ENCODE results near the gene CSNK2B. TPM values are rescaled to one million over a fixed set of nuclear protein-coding genes. Genes with fewer than 3 reads are reported as not detected.

CSNK2B gene
- total RNA-seq, 2 donors from 2014 or later = 98.2 to 100 TPM

GRCh38 chr6:31718265-31718664, 52.4 kb downstream of the CSNK2B start:
- Histone ChIP-seq H3K27me3 (no peaks in the 10 kb centered on the region), H3K4me1 (peaks cover 11% of the 10 kb centered on the region), H3K9me3 (no peaks in the 10 kb centered on the region), H3K4me3 (no peak overlapping the region), H3K36me3 (replicated peaks in 1 of 2; ENCODE audit: insufficient read depth in 1 of 2, low read depth in 2 of 2) (no peaks in the 10 kb centered on the region), H3K27ac (peak overlapping the region in 2 of 4 donors; percentile 30)
- peak; percentile 58 for ATAC-seq
- intact Hi-C loops (cut with DNase I) = no loop called here
- peak in 3 of 4 donors; percentile 29 to 38 (median 30) for DNase-seq
- 36 to 50% methylated on average over 1 of the region's 1 CpG for WGBS, 2 donors
- TF ChIP-seq POLR2A (IDR thresholded peaks at IDR 0.05) = no peak
- TF ChIP-seq, protein P1, sequence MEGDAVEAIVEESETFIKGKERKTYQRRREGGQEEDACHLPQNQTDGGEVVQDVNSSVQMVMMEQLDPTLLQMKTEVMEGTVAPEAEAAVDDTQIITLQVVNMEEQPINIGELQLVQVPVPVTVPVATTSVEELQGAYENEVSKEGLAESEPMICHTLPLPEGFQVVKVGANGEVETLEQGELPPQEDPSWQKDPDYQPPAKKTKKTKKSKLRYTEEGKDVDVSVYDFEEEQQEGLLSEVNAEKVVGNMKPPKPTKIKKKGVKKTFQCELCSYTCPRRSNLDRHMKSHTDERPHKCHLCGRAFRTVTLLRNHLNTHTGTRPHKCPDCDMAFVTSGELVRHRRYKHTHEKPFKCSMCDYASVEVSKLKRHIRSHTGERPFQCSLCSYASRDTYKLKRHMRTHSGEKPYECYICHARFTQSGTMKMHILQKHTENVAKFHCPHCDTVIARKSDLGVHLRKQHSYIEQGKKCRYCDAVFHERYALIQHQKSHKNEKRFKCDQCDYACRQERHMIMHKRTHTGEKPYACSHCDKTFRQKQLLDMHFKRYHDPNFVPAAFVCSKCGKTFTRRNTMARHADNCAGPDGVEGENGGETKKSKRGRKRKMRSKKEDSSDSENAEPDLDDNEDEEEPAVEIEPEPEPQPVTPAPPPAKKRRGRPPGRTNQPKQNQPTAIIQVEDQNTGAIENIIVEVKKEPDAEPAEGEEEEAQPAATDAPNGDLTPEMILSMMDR (IDR thresholded peaks at IDR 0.05) = no peak

- H3K27me3 ChIP-seq = no peaks in the 10 kb centered on the region
- H3K4me3 ChIP-seq = no peak overlapping the region
- DNase-seq (no peak), ATAC-seq (no peak)
- peaks cover 11% of the 10 kb centered on the region for H3K4me1 ChIP-seq
- H3K9me3 ChIP-seq = no peaks in the 10 kb centered on the region
- H3K27ac ChIP-seq = peak overlapping the region in 2 of 4 donors; percentile 30
- no peak for TF ChIP-seq POLR2A (IDR thresholded peaks at IDR 0.05)
- TF ChIP-seq, protein P1 (IDR thresholded peaks at IDR 0.05) = no peak
- intact Hi-C loops (cut with DNase I) = no loop called here
- no peaks in the 10 kb centered on the region for H3K36me3 ChIP-seq (replicated peaks in 1 of 2; ENCODE audit: insufficient read depth in 1 of 2, low read depth in 2 of 2)
- WGBS, 2 donors = 52 to 65% methylated on average over 5 to 6 of the region's 6 CpGs
Observed at GRCh38 chr6:31719001-31719400, 53.1 kb downstream of the CSNK2B start.

Small RNA genes within 50 kb of the gene (microRNA-seq; reads per million reads assigned to microRNA genes)
- 0 to 0.47 reads per million in 2 donors for gene MIR4646 (ENCODE audit: borderline number of aligned reads in 2 of 2, borderline replicate concordance in 2 of 2)
- 0 reads per million in 2 donors for gene MIR6832 (ENCODE audit: borderline number of aligned reads in 2 of 2, borderline replicate concordance in 2 of 2)

Small RNA genes within 50 kb of the gene (small RNA-seq; reads per million reads assigned to genes)
- gene LY6G6D = not detected
- not detected for gene MIR4646
- gene MIR6832 = not detected
- gene RF00019 = not detected
- gene SNORA38 = 0.33 reads per million

Other genes with a start within 250 kb of the CSNK2B start
- under 1 TPM in 1 of 2 donors, not detected in 1; 0.78 TPM for gene MICB, start 167.9 kb upstream of the CSNK2B start, total RNA-seq
- gene MCCD1, start 137.1 kb upstream of the CSNK2B start, total RNA-seq = not detected
- 100 to 1,000 TPM; 132 to 260 TPM for gene DDX39B, start 124.1 kb upstream of the CSNK2B start, total RNA-seq
- 1 to 10 TPM in 1 of 2 donors, not detected in 1; 1.0 TPM for gene ATP6V1G2, start 119.5 kb upstream of the CSNK2B start, total RNA-seq
- gene NFKBIL1, start 118.5 kb upstream of the CSNK2B start, total RNA-seq = 10 to 100 TPM in 1 of 2 donors, 1 to 10 TPM in 1; 5.6 to 27.0 TPM
- not detected for gene LTA, start 93.8 kb upstream of the CSNK2B start, total RNA-seq
- gene TNF, start 90.5 kb upstream of the CSNK2B start, total RNA-seq = 1 to 10 TPM in 1 of 2 donors, under 1 TPM in 1; 0.66 to 1.3 TPM
- gene LTB, start 83.7 kb upstream of the CSNK2B start, total RNA-seq = under 1 TPM in 1 of 2 donors, not detected in 1; 0.78 TPM
- 1 to 10 TPM; 2.9 to 6.9 TPM for gene LST1, start 79.8 kb upstream of the CSNK2B start, total RNA-seq
- gene NCR3, start 73.1 kb upstream of the CSNK2B start, total RNA-seq = not detected
- 1 to 10 TPM; 2.3 to 7.3 TPM for gene AIF1, start 50.8 kb upstream of the CSNK2B start, total RNA-seq
- gene PRRC2A, start 45.4 kb upstream of the CSNK2B start, total RNA-seq = 10 to 100 TPM; 48.8 to 57.4 TPM
- gene BAG6, start 13.4 kb upstream of the CSNK2B start, total RNA-seq = 100 to 1,000 TPM; 101 to 128 TPM
- gene APOM, start 10.2 kb upstream of the CSNK2B start, total RNA-seq = 1 to 10 TPM in 1 of 2 donors, not detected in 1; 1.6 TPM
- 10 to 100 TPM; 15.8 to 22.1 TPM for gene C6orf47, start 5.3 kb upstream of the CSNK2B start, total RNA-seq
- 10 to 100 TPM in 1 of 2 donors, 1 to 10 TPM in 1; 8.9 to 10.9 TPM for gene GPANK1, start 1.1 kb upstream of the CSNK2B start, total RNA-seq
- gene LY6G5B, start 3.9 kb downstream of the CSNK2B start, total RNA-seq = 1 to 10 TPM; 6.9 to 8.3 TPM
- 1 to 10 TPM in 1 of 2 donors, not detected in 1; 4.4 TPM for gene LY6G5C, start 15.0 kb downstream of the CSNK2B start, total RNA-seq
- gene ABHD16A, start 37.2 kb downstream of the CSNK2B start, total RNA-seq = 10 to 100 TPM; 24.7 to 38.1 TPM
- not detected for gene LY6G6F, start 40.8 kb downstream of the CSNK2B start, total RNA-seq
- gene LY6G6D, start 49.3 kb downstream of the CSNK2B start, total RNA-seq = not detected
- not detected for gene LY6G6C, start 55.7 kb downstream of the CSNK2B start, total RNA-seq
- not detected for gene MPIG6B, start 57.3 kb downstream of the CSNK2B start, total RNA-seq
- gene DDAH2, start 63.2 kb downstream of the CSNK2B start, total RNA-seq = 10 to 100 TPM; 23.6 to 40.5 TPM
- 10 to 100 TPM; 68.9 to 92.9 TPM for gene CLIC1, start 70.5 kb downstream of the CSNK2B start, total RNA-seq
- 10 to 100 TPM in 1 of 2 donors, 1 to 10 TPM in 1; 6.7 to 12.9 TPM for gene MSH5, start 73.9 kb downstream of the CSNK2B start, total RNA-seq
- 1 to 10 TPM; 2.0 to 2.6 TPM for gene SAPCD1, start 96.6 kb downstream of the CSNK2B start, total RNA-seq
- 1 to 10 TPM; 4.2 to 6.3 TPM for gene VWA7, start 111.2 kb downstream of the CSNK2B start, total RNA-seq
- 10 to 100 TPM; 39.2 to 67.6 TPM for gene VARS1, start 129.7 kb downstream of the CSNK2B start, total RNA-seq
- gene LSM2, start 140.9 kb downstream of the CSNK2B start, total RNA-seq = 10 to 100 TPM; 21.0 to 22.4 TPM
- 1 to 10 TPM in 1 of 2 donors, under 1 TPM in 1; 0.33 to 1.0 TPM for gene HSPA1L, start 149.2 kb downstream of the CSNK2B start, total RNA-seq
- gene HSPA1A, start 149.5 kb downstream of the CSNK2B start, total RNA-seq = 10 to 100 TPM; 70.9 to 92.1 TPM
- gene HSPA1B, start 161.7 kb downstream of the CSNK2B start, total RNA-seq = 100 to 1,000 TPM in 1 of 2 donors, 10 to 100 TPM in 1; 87.0 to 131 TPM
- 10 to 100 TPM; 29.3 to 30.6 TPM for gene NEU1, start 196.7 kb downstream of the CSNK2B start, total RNA-seq
- gene SLC44A4, start 212.9 kb downstream of the CSNK2B start, total RNA-seq = 10 to 100 TPM in 1 of 2 donors, 1 to 10 TPM in 1; 7.3 to 19.2 TPM
- 10 to 100 TPM; 35.8 to 87.7 TPM for gene EHMT2, start 231.6 kb downstream of the CSNK2B start, total RNA-seq
- gene ZBTB12, start 236.0 kb downstream of the CSNK2B start, total RNA-seq = 1 to 10 TPM in 1 of 2 donors, not detected in 1; 2.1 TPM

All from body of pancreas (tissue), 4 donors.